ENCODE results near the gene PDCD2L.
"Not testable (repeated sequence)": the region's sequence is repeated elsewhere in the genome, so short reads cannot be mapped to it uniquely, and the experiment has no call there.

Gene PDCD2L

DNA sequence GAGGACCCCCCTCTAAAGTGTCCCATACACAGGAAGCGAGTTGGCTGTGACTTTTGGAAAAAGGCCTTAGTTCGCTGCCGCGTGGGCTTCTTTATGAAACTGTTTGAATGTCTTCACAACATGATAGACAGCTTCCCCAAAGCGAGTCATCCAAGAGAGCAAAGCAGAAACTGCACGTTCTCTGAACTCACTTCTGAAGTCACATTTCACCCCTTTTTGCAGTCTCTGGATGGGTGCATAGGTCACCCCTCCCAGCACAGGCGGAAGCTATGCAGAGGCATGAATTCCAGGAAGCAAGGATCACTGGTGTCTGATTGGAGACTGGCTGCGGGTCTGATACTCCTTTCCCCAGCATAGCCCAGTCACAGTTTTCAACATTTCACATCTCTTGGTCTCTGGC is 28.6 kb upstream of the PDCD2L start:
- no peak for DNase-seq

DNA sequence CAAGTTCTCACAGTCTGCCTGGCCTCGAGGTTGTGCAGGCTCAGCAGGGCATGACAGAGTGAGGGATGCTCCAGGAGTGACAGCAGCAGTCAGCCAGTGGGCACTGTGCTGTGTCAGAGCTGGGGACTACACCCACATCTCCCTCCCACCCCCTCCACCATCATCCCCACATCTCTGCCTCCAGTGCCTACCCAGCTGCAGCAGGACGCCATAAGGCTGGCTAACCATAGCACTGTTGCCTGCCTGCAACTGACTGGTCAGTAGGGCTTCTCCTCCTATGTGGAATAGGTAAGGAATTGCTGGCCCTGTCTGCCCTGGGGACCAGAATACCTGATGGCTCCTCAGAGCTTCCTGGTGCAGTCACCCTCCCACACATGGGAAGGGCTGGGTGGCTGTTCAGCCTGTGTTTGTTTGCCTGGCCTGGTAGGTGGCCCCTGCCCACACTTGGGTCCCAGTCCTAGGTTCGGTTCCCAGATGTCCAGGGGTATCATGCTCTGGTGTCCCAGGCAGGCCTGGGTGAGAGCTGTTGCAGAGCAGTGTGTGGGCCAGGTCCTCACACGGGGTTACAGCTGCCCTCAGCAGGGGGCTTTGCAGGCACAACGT is 23.5 kb upstream of the PDCD2L start:
- DNase-seq = no peak

DNA sequence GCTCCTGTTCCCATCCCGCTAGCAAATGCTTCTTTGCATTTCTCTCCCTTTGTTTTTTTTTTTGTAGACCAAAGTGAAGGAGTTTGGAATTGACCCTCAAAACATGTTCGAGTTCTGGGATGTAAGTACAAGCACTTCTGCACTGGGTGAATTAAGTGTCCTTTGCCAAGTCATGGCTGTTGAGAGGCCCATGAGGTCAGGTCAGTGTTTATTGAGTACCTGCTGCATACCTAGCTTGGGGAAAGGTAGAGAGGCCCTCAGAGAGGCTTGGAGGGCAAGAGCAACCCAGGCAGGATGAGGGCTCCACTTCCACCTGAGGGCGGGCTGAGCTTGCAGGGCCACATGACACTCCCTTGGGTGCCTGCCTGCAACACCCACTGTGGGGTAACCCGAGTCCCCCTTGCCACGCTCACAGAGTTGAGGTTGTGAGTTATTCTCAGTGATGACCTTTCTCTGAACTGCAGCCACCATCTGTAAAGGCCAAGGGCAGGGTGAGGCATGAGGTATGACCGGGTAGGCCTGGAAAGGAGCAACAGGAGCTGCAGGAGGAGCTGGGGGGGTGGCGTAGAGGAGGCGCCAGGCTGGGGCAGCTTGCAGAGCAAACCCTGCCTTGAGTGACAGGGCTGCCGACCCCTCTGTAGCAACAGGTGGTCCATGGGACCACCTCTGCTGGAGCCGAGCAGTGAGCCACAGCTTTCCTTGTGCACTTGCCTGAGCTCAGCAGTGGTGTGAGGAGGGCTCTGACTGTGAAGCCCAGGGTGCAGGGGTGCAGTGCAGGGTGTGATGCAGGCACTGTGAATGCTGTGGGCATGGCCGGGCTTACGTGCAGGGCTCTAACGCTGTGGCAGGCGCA is 22.6 kb upstream of the PDCD2L start:
- no peak for DNase-seq

DNA sequence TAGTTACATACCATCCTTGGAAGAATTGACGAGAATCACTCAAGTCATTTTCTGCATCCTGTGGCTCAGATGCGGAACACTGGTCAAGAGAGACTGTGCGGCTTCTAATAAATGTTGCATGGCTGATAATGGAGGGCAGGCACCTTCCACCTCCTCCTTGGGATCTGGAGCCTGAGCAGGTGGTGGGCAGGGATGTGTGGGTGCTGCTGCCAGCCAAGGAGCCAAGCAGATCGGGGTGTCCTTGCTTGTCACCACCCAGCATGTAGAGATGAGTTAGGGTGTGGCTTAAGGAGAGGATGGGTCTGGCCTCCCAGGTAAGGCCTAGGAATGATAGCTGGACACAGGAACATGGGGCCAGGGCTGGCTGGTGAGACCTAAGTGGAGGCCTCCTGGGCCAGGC is 21.7 kb upstream of the PDCD2L start:
- DNase-seq = no peak

DNA sequence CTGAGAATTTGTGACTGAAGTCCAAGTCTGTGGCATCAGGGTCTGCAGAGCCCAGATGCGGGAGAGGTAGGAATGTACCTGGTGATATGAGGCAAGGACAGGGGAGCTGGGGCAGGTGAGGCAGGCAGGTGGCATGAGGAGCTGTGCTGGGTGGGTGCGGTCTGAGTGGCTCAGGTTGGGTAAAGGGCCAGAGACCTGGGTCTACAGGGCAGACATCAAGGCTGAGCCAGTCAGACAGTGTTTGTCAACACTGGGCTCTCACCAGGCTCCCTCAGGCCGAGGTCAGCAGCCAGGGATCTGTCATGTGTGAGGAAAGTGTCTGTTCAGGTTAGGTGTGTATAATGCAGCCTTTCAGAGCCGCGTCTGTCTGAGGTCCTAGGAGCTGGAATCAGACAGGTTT is 20.6 kb upstream of the PDCD2L start:
- no peak for DNase-seq

DNA sequence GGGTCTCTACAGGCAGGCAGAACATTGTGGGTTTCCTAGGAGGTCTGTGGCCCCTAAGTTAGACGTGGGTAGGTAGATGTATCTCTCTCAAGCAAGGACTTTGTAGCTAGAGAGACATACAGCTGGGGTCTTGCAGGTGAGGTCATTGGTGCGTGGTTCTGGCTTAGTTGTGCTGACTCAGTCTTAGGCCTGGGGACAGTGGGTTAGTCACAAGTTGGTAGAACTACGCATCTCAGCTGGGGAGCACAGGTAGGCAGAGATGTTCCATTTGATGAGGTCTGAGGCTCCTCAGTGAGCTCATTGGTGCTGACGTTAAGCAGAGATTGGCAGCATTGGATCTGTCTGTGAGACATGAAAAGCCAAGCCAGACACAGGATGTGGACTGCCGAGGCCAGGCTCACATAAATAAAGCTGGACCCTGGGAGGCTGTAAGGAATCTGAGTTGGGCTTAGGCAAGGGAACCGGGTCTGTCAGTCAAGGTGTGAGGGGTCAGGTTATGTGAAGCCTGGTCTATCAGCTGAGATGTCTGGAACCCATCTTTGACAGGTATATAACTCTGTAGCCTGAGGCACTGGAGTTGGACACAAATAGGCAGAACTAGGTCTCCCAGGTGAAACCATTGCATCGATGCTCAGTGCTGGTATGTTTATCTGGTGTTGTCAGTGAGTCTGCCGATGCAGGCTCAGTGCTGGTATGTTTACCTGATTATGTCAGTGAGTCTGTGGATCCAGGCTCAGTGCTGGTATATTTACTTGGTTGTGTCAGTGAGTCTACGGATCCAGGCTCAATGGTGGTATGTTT is 17.4 kb upstream of the PDCD2L start:
- DNase-seq = no peak

DNA sequence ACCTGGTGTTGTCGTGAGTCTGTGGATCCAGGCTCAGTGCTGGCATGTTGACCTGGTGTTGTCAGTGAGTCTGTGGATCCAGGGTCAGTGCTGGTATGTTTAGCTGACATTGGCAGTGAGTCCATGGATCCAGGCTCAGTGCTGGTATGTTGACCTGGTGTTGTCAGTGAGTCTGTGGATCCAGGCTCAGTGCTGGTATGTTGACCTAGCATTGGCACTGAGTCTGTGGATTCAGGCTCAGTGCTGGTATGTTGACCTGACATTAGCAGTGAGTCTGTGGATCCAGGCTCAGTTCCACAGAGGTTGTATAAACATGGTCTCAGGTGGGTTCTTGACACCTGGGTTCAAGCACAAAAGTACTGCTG is 16.8 kb upstream of the PDCD2L start:
- no peak for DNase-seq

DNA sequence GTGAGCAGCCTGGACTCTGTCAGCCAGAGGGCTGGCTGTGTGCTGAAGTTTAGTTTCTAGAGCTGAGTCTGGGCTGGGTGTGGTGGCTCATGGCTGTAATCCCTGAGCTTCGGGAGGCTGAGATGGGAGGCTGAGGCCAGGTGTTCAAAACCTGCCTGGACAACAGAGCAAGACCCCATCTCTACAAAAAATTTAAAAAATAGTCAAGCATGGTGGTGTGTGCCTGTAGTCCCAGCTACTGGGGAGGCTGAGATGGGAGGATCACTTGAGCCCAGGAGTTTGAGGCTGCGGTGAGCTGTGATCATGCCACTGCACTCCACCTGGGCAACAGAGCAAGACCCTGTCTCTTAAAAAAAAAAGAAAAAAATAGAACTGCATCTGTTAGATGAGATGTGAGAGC is 15.5 kb upstream of the PDCD2L start:
- not testable (repeated sequence) for DNase-seq

DNA sequence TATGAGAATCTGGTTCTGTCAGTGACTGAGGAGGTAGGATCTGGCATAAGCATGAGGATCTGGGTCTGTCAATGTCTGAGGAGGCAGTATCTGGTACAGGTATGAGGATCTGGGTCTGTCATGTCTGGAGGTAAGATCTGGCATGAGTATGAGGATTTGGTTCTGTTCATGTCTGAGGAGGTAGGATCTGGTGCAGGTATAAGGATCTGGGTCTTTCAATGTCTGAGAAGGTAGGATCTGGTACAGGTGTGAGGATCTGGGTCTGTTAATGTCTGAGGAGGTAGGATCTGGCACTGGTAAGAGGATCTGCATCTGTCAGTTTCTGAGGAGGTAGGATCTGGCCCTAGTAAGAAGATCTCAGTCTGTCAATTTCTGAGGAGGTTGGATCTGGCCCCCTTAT is 12.4 kb upstream of the PDCD2L start:
- DNase-seq = no peak

DNA sequence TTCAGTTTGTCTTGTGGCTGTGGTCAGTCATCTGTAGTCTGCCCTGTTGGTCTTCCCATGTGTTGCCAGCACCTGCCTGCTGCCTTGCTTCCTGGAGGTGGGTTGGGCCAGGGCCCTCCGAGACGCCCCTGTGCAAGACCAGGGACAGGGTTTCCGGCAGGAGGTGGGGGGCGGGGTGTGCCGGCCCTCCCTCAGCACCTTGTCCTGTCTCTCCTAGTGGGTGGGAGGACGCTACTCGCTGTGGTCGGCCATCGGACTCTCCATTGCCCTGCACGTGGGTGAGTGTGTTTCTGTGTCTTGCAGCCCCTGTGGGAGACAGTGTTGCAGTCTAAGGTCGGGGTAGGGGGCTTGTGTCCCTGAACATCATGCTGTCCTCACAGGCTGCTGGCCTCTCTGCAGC is 11.2 kb upstream of the PDCD2L start:
- no peak for DNase-seq

DNA sequence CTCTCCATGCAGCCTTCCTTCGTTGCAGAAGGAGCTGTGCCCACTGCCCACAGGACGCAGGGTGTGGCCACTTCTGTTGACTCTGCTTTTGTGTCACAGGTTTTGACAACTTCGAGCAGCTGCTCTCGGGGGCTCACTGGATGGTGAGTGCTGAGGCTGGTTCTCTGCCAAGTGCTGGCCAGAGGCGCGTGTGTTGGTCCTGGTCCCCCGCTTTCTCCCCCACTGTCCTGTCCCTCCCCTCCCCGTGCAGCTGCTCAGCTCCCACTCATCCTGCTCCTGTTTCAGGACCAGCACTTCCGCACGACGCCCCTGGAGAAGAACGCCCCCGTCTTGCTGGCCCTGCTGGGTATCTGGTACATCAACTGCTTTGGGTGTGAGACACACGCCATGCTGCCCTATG is 10.6 kb upstream of the PDCD2L start:
- DNase-seq = no peak

DNA sequence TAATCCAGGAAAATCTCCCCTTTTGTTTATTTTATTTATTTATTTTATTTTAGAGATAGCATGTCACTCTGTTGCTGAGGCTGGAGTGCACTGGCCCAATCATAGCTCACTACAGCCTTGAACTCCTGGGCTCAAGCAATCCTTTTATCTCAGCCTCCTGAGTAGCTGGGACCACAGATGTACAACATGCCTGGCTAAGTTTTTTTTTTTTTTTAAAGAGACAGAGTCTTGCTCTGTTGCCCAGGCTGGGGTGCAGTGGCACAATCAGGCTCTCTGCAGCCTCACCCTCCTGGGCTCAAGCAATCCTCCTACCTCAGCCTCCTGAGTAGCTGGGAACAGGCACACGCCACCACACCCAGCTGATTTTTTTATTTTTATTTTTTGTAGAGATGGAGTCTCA is 6.3 kb upstream of the PDCD2L start:
- DNase-seq = no peak

DNA sequence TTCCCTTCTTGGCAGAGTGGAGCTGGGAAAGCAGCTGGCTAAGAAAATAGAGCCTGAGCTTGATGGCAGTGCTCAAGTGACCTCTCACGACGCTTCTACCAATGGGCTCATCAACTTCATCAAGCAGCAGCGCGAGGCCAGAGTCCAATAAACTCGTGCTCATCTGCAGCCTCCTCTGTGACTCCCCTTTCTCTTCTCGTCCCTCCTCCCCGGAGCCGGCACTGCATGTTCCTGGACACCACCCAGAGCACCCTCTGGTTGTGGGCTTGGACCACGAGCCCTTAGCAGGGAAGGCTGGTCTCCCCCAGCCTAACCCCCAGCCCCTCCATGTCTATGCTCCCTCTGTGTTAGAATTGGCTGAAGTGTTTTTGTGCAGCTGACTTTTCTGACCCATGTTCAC is 4.3 kb upstream of the PDCD2L start:
- DNase-seq = no peak

DNA sequence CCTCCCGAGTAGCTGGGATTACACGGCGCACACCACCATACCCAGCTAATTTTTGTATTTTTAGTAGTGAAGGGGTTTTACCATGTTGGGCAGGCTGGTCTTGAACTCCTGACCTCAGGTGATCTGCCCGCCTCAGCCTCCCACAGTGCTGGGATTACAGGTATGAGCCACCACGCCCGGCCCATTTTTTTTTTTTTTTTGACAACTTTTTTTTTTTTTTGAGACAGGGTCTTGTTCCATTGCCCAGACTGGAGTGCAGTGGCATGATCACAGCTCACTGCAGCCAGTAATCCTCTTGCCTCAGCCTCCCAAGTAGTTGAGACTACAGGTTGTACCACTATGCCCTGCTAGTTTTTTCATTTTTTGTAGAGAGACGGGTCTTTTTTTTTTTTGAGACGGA is 3.4 kb upstream of the PDCD2L start:
- DNase-seq = not testable (repeated sequence)

DNA sequence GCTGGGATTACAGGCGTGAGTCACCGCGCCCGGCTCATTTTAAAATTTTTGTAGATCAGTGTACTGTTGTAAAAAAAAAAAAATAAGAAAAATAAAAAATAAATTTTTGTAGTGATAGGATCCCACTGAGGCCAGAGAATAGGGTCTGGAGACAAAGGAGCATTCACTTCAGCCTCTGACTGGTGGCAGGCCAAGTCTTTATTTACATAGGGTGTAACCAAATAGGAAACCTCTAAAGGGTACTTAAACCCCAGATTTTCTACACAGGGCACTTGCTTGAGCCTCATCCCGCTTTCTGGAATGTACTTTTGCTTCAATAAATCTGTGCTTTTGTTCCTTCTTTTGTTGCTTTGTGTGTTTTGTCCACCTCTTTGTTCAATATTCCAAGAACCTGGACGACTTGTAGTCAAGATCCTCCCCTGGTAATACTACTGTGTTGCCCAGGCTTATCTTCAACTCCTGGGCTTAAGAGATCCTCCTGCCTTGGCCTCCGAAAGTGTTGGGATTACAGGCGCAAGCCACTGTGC is 2.1 kb upstream of the PDCD2L start:
- no peak for DNase-seq

DNA sequence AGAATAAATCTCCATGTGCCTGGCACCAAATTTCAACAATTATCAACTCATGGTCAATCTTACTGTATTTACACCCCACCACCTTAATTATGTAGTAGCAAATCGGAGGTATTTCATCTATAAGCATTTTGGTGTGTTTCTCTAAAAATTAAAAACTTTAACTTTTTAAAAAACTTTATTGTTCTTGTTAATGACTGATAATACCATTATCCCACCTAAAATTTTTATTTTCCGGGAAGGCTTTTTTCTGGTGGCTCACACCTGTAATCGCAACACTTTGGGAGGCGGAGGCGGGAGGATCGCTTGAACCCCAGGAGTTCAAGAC is 453 bp upstream of the PDCD2L start:
- no peak for DNase-seq

DNA sequence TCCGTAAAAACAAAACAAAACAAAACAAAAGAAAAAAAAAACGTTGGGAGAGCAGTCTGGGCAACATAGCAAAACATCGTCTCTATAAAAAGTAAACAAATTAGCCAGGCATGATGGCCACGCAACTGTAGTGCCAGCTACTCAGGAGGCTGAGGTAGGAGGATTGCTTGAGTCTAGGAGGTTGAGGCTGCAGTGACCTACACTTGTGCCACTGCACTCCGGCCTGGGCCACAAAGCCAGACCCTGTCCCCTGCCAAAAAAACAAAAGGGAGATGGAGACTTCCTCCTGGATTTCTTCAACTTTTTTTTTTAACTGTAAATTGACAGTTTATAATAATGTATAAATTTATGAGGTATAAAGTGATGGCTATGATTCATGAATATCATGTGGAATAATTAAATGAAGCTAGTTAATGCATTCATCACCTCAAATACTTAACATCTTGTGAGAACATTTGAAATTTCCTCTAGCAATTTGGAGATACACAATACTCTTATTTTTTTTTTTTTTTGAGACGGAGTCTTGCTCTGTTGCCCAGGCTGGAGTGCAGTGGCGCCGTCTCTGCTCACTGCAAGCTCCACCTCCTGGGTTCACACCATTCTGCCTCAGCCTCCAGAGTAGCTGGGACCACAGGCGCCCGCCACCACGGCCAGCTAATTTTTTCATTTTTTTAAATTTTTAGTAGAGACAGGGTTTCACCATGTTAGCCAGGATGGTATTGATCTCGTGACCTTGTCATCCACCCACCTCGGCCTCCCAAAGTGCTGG is 1.9 kb downstream of the PDCD2L start:
- DNase-seq = no peak

DNA sequence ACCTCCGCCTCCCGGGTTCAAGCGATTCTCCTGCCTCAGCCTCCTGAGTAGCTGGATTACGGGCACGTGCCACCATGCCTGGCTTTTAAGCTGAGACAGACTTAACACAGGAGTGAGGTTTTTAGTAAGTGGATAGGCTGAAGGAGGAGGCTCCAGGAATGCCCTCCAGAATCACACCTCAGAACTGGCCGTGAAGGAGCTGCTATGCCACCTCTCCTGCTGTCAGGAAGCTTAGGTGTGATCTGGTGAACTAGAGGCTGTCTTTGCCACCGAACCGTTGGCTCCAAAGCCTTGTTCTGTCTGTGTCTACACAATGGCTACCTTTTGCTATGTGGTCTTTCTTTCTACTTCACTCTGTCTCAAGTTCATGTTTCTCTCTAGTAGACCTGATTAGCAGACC is 4.2 kb downstream of the PDCD2L start:
- DNase-seq = no peak

DNA sequence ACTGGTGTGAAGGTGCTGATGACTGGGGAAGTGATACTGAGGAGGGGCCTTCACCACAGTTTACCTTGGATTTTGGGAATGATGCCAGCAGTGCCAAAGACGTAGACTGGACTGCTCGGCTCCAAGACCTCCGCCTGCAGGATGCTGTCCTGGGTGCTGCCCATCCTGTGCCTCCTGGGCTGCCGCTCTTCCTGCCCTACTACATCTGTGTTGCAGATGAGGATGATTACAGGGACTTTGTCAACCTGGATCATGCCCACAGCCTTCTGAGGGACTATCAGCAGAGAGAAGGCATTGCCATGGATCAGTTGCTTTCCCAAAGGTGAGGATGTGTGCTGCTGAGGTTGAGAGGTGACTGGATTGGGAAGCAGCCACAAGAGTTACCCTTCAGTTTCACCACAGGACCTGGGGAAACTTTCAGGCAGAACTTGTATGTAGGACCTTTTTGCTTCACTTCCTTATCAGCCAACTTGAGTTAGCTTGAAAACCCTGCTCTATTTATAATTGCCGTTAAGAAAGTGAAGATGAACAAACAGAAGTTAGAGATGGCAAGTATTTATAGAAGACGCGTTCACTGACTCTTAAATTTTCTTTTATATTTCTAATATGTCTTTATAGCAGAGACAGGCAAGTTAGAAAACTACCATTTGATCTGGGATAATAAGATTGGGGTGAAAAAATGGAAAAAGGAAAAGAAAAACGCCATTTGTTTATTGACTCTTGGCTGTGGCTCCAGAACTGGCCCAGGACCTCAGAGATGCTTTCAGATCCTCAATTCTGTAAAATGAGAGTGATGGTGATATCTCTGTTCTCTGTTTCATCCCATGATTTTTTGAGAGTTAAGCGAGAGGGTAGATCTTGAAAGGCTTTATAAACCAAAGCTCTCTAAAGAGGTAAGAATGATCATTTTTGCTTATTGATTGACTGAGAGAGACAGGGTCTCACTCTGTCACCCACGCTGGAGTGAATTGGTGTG is 5.3 kb downstream of the PDCD2L start:
- no peak for DNase-seq

DNA sequence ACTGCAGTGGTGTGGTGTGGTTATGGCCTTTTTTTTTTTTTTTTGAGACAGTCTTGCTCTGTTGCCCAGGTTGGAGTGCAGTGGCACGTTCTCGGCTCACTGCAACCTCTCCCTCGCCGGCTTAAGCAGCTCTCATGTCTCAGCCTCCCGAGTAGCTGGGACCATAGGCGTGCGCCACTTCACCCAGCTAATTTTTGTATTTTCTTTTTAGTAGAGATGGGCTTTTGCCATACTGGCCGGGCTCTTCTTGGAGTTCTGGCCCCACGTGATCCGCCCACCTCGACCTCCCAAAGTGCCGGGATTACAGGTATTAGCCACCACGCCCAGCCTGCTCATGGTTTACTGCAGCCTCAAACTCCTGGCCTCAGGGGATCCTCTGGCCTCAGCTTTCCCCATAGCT is 7.0 kb downstream of the PDCD2L start:
- no peak for DNase-seq

DNA sequence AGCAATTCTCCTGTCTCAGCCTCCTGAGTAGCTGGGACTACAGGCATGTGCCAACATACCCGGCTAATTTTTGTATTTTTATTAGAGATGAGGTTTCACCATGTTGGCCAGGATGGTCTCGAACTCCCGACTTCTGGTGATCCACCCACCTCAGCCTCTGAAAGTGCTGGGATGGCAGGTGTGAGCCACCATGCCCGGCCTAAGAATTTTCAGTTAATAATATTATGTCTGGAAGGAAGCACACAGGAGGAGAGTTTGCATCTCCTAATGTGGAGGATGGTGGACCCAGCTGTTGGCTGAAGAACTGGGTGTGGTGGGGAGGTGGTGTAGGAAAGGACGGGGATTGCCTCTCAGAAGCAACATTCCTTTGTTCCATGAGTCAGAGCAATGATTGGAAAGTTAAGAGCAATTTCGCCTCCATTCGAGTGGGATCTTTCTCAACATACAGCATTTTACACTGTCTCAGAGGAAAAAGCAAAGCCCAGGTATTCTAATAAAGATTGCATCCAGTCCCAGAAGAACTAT is 11.9 kb downstream of the PDCD2L start:
- no peak for DNase-seq

DNA sequence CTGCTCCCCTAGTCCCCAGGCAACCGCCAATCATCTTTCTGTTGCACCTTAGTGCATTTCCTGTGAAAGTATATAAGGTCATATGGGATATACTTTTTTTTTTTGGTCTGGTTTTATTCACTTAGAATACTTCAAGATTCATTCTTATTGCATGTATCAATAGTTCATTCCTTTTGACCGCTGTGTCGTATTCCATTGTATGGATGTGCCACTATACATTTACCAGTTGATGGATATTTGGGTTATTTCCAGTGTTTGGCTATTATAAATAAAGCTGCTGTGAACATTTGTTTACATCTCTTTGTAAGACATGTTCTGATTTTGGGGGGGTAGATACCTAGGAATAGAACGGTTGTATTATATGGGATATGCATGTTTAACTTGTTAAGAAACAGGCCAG is 14.1 kb downstream of the PDCD2L start:
- DNase-seq = no peak

Measured in T-helper 1 cell (primary cell).